Choroid plexus epithelial cell (primary cell): Measurements from ENCODE around the gene ACYP1.

Experiments used
- DNase-seq: peaks from one replicate; pipeline ENCODE4 v3.0.0-alpha.2; 2010; ENCODE audit warnings: low read depth
- H3K4me3 ChIP-seq: 2 replicates; pipeline ENCODE4 v1.5.1; 2011; ENCODE audit warnings: low read depth, mild to moderate bottlenecking, control low read depth, low read length, moderate library complexity
- CTCF ChIP-seq: conservative IDR thresholded peaks from 2 replicates; pipeline ENCODE4 v1.5.1; 2011; ENCODE audit warnings: low read depth, mild to moderate bottlenecking, control low read depth, inconsistent platforms, low read length, moderate library complexity

ACYP1 gene

GRCh38 chr14:75063013-75063412, 811 bp downstream of the ACYP1 start:
- peak overlapping the region; percentile 95 for H3K4me3 ChIP-seq
- DNase-seq, result no peak
- no peak for TF ChIP-seq CTCF

- DNase-seq, result no peak
Measured at GRCh38 chr14:75060420-75060819, 3.4 kb downstream of the ACYP1 start.

GRCh38 chr14:75059642-75060041, 4.2 kb downstream of the ACYP1 start:
- no peak for TF ChIP-seq CTCF
- no peak overlapping the region for H3K4me3 ChIP-seq
- DNase-seq, result no peak

More at GRCh38 chr14:75060420-75060819, 3.4 kb downstream of the ACYP1 start:
- no peak for TF ChIP-seq CTCF
- no peak overlapping the region for H3K4me3 ChIP-seq

- H3K4me3 ChIP-seq, result no peak overlapping the region
- no peak for DNase-seq
- no peak for TF ChIP-seq CTCF
Measured at GRCh38 chr14:75054421-75054820, 9.4 kb downstream of the ACYP1 start.

GRCh38 chr14:75053396-75054291, 10.2 kb downstream of the ACYP1 start:
- no peak overlapping the region for H3K4me3 ChIP-seq
- DNase-seq, result no peak
- TF ChIP-seq CTCF, result no peak

GRCh38 chr14:75051556-75051899, 12.3 kb downstream of the ACYP1 start:
- peak overlapping the region; percentile 71 for H3K4me3 ChIP-seq
- no peak for TF ChIP-seq CTCF
- DNase-seq, result no peak
